ENCODE results near the gene ZBTB7C. TPM values are rescaled to one million over a fixed set of nuclear protein-coding genes. Genes with fewer than 3 reads are reported as not detected.
A peak's percentile ranks its signal among the peaks of the same experiment; 100 is the strongest.

The ZBTB7C gene
- total RNA-seq, 6 donors from 2014 or later: 6.1 to 18.1 (median 12.2) TPM

DNA sequence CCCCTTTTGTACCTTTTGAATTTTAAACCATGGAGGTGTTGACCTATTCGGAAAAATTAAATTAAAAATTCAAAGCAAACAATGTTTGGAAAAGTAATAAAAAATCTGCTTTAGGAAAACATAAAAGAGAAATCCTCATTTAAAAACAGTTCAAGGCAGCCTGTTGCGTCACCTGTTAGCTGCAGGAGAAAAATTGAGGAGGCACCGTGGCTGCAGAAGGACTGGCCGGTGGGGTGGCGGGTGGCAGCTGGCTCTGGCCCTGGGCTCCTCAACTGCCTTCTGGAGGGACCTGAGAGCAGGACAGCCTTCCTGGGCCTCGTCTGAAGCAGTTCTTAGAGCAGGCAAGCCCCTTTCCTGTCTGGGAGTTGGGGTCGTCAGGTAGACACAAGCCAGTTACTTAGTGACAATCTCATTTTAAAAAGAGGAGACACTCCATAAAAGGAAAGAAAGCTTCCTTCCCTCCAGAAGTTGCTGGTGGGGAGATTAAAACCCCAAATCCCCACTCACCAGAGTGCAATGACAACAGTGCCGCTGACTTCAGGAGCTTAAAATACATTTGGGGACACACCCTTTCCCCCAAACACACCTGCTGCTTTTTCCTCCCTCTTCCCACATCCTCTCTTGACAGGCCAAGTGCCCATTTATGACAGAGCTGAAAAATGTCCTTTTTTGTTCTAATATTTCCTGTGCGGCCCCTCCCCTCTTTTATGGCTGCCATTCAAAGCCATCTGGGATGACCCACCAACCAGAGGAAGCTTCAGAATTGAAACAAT lies 9.7 kb downstream of the ZBTB7C start:
- Histone ChIP-seq H3K4me1 (peaks cover 0 to 5% (median 0%) of the 10 kb centered on the region in 4 donors), H3K27ac (no peak overlapping the region), H3K9me3 (no peaks in the 10 kb centered on the region), H3K4me3 (no peak overlapping the region), H3K27me3 (no peaks in the 10 kb centered on the region), H3K36me3 (no peaks in the 10 kb centered on the region)
- ATAC-seq (ENCODE audit: low FRiP score in 2 of 2) (no peak), DNase-seq (no peak)
- 64 to 65% methylated on average over 9 of the region's 9 CpGs for WGBS, 2 donors
- TF ChIP-seq CTCF (IDR thresholded peaks at IDR 0.05) (no peak), EP300 (IDR thresholded peaks at IDR 0.05) (no peak), POLR2AphosphoS5 (IDR thresholded peaks at IDR 0.05) (no peak), POLR2A (IDR thresholded peaks at IDR 0.05) (no peak)

- no peak overlapping the region for H3K4me3 ChIP-seq
- no peak for ATAC-seq (ENCODE audit: low FRiP score in 2 of 2)
These were observed 11.1 kb downstream of the ZBTB7C start for GRCh38 chr18:48398074-48398473.

GRCh38 chr18:48397021-48397420 lies 12.2 kb downstream of the ZBTB7C start:
- no peaks in the 10 kb centered on the region for H3K9me3 ChIP-seq
- TF ChIP-seq POLR2AphosphoS5 (IDR thresholded peaks at IDR 0.05) (no peak), POLR2A (IDR thresholded peaks at IDR 0.05) (no peak), EP300 (IDR thresholded peaks at IDR 0.05) (no peak), CTCF (IDR thresholded peaks at IDR 0.05) (no peak)
- no peaks in the 10 kb centered on the region for H3K27me3 ChIP-seq
- peaks cover 3 to 22% (median 13%) of the 10 kb centered on the region in 4 donors for H3K4me1 ChIP-seq
- ATAC-seq (ENCODE audit: low FRiP score in 2 of 2): peak in 1 of 2 donors; percentile 38
- no peak for DNase-seq
- H3K36me3 ChIP-seq: no peaks in the 10 kb centered on the region
- 64 to 70% methylated on average over 4 of the region's 4 CpGs for WGBS, 2 donors
- no peak overlapping the region for H3K4me3 ChIP-seq
- no peak overlapping the region for H3K27ac ChIP-seq

More at GRCh38 chr18:48398074-48398473, 11.1 kb downstream of the ZBTB7C start:
- no peaks in the 10 kb centered on the region for H3K36me3 ChIP-seq
- DNase-seq: no peak
- 53 to 80% methylated on average over 4 of the region's 4 CpGs for WGBS, 2 donors
- H3K27ac ChIP-seq: no peak overlapping the region
- H3K9me3 ChIP-seq: no peaks in the 10 kb centered on the region
- TF ChIP-seq CTCF (IDR thresholded peaks at IDR 0.05): no peak
- TF ChIP-seq POLR2A (IDR thresholded peaks at IDR 0.05): no peak
- TF ChIP-seq POLR2AphosphoS5 (IDR thresholded peaks at IDR 0.05): no peak
- TF ChIP-seq EP300 (IDR thresholded peaks at IDR 0.05): no peak
- H3K4me1 ChIP-seq: peaks cover 0 to 12% (median 6%) of the 10 kb centered on the region in 4 donors
- H3K27me3 ChIP-seq: no peaks in the 10 kb centered on the region

- no peak overlapping the region for H3K27ac ChIP-seq
- H3K36me3 ChIP-seq: no peaks in the 10 kb centered on the region
- no peaks in the 10 kb centered on the region for H3K27me3 ChIP-seq
- TF ChIP-seq POLR2AphosphoS5 (IDR thresholded peaks at IDR 0.05) (no peak), POLR2A (IDR thresholded peaks at IDR 0.05) (no peak), EP300 (IDR thresholded peaks at IDR 0.05) (no peak), CTCF (IDR thresholded peaks at IDR 0.05) (no peak)
- whole genome bisulfite sequencing, 2 donors: 68% methylated on average over 5 of the region's 5 CpGs
- peaks cover 4 to 22% (median 16%) of the 10 kb centered on the region in 4 donors for H3K4me1 ChIP-seq
- no peaks in the 10 kb centered on the region for H3K9me3 ChIP-seq
- no peak overlapping the region for H3K4me3 ChIP-seq
- ATAC-seq (ENCODE audit: low FRiP score in 2 of 2): no peak
- no peak for DNase-seq
These were observed 12.6 kb downstream of the ZBTB7C start for GRCh38 chr18:48396561-48396960.

- H3K36me3 ChIP-seq: no peaks in the 10 kb centered on the region
- no peak for TF ChIP-seq POLR2A (IDR thresholded peaks at IDR 0.05)
- TF ChIP-seq CTCF (IDR thresholded peaks at IDR 0.05): no peak
- no peak for TF ChIP-seq POLR2AphosphoS5 (IDR thresholded peaks at IDR 0.05)
- TF ChIP-seq EP300 (IDR thresholded peaks at IDR 0.05): no peak
- H3K27ac ChIP-seq: no peak overlapping the region
- ATAC-seq (ENCODE audit: low FRiP score in 2 of 2) (no peak), DNase-seq (no peak)
- WGBS, 2 donors: 69 to 74% methylated on average over 1 of the region's 1 CpG
- peaks cover 4 to 22% (median 16%) of the 10 kb centered on the region in 4 donors for H3K4me1 ChIP-seq
- H3K9me3 ChIP-seq: no peaks in the 10 kb centered on the region
- no peaks in the 10 kb centered on the region for H3K27me3 ChIP-seq
- H3K4me3 ChIP-seq: no peak overlapping the region
These were observed 13.5 kb downstream of the ZBTB7C start for GRCh38 chr18:48395646-48396045.
